GM12892 (cell line): Measurements from ENCODE around the gene BIRC3.

Source experiments
- POLR2A ChIP-seq: IDR thresholded peaks from 2 replicates; pipeline ENCODE4 v1.6.1; 2011; ENCODE audit warnings: low read depth, low read length, control low read depth
- POLR2AphosphoS5 ChIP-seq: IDR thresholded peaks from 2 replicates; pipeline ENCODE4 v1.6.1; 2011; ENCODE audit warnings: low read depth, low read length, control low read depth

GRCh38 chr11:102289592-102289991, 27.7 kb upstream of the BIRC3 start:
- no peak for TF ChIP-seq POLR2A
- no peak for TF ChIP-seq POLR2AphosphoS5
